Ascending aorta (tissue), 2 donors: Measurements from ENCODE around the gene ZNF292. TPM values are rescaled to one million over a fixed set of nuclear protein-coding genes. Genes with fewer than 3 reads are reported as not detected.

Source experiments
- DNase-seq, 2 donors: peaks; one replicate each; pipeline ENCODE4 v3.0.0-alpha.2; 2019; ENCODE audit warnings: low spot score in 2 of 2
- H3K27ac ChIP-seq, 2 donors: fragments of 200-600 bp; sonication (generic); one replicate each; pipeline ENCODE4 v1.5.1; 2016 to 2017; ENCODE audit warnings: mild to moderate bottlenecking in 1 of 2
- H3K27me3 ChIP-seq: fragments of 200-600 bp; sonication (generic); one replicate; pipeline ENCODE4 v1.5.1; 2017
- H3K36me3 ChIP-seq, 2 donors: fragments of 200-600 bp; sonication (generic); one replicate each; pipeline ENCODE4 v1.5.1; 2016
- H3K4me1 ChIP-seq, 2 donors: fragments of 200-600 bp; sonication (generic); one replicate each; pipeline ENCODE4 v1.5.1; 2016 to 2017; ENCODE audit warnings: mild to moderate bottlenecking in 1 of 2
- H3K4me3 ChIP-seq, 2 donors: fragments of 200-600 bp; sonication (generic); one replicate each; pipeline ENCODE4 v1.5.1; 2016 to 2017; ENCODE audit warnings: mild to moderate bottlenecking in 1 of 2
- H3K9me3 ChIP-seq, 2 donors: fragments of 200-600 bp; sonication (generic); one replicate each; pipeline ENCODE4 v1.5.1; 2016
- CTCF ChIP-seq, 3 experiments: fragments of 200-600 bp in 2 of 3; fragments of 450-650 bp in 1 of 3; sonication (generic) in 2 of 3; IDR thresholded peaks; one replicate each; pipeline ENCODE4 v1.5.1; 2016 to 2019; ENCODE audit warnings: antibody characterized with exemption in 3 of 3, mild to moderate bottlenecking in 1 of 3, moderate library complexity in 1 of 3
- intact Hi-C: fragments of 100-400 bp; cut with DNase I; formaldehyde crosslinking; loops from one replicate; pipeline ENCODE4 v1.15.1; 2023
- total RNA-seq: library from RNA; depleted of rRNA; stranded (reverse); fragments of >200 nt; gene quantifications from one replicate; pipeline ENCODE4 v1.1.0, GENCODE V29; 2016

ZNF292 gene
- total RNA-seq, 1 donor from 2014 or later, result 19.1 TPM

- Histone ChIP-seq H3K27ac (no peak overlapping the region), H3K4me1 (no peaks in the 10 kb centered on the region), H3K36me3 (no peaks in the 10 kb centered on the region), H3K9me3 (no peaks in the 10 kb centered on the region), H3K4me3 (no peak overlapping the region), H3K27me3 (no peaks in the 10 kb centered on the region)
- no peak for TF ChIP-seq CTCF (IDR thresholded peaks at IDR 0.05)
- intact Hi-C loops, result no loop called here
- DNase-seq, result no peak
Observed at GRCh38 chr6:87277123-87277522, 121.8 kb downstream of the ZNF292 start.

GRCh38 chr6:87279196-87279595 is 123.8 kb downstream of the ZNF292 start:
- no peak for TF ChIP-seq CTCF (IDR thresholded peaks at IDR 0.05)
- intact Hi-C loops, result no loop called here
- no peak for DNase-seq
- Histone ChIP-seq H3K4me3 (no peak overlapping the region), H3K9me3 (no peaks in the 10 kb centered on the region), H3K36me3 (no peaks in the 10 kb centered on the region), H3K4me1 (no peaks in the 10 kb centered on the region), H3K27me3 (no peaks in the 10 kb centered on the region), H3K27ac (no peak overlapping the region)

- Histone ChIP-seq H3K4me3 (no peak overlapping the region), H3K27me3 (no peaks in the 10 kb centered on the region), H3K4me1 (no peaks in the 10 kb centered on the region), H3K9me3 (no peaks in the 10 kb centered on the region), H3K27ac (no peak overlapping the region), H3K36me3 (no peaks in the 10 kb centered on the region)
- no peak for TF ChIP-seq CTCF (IDR thresholded peaks at IDR 0.05)
- no peak for DNase-seq
- intact Hi-C loops, result no loop called here
Observed at GRCh38 chr6:87281426-87281825, 126.1 kb downstream of the ZNF292 start.

- DNase-seq, result no peak
- Histone ChIP-seq H3K9me3 (no peaks in the 10 kb centered on the region), H3K27ac (no peak overlapping the region), H3K4me1 (no peaks in the 10 kb centered on the region), H3K27me3 (no peaks in the 10 kb centered on the region), H3K4me3 (no peak overlapping the region), H3K36me3 (no peaks in the 10 kb centered on the region)
- intact Hi-C loops, result no loop called here
- no peak for TF ChIP-seq CTCF (IDR thresholded peaks at IDR 0.05)
Observed at GRCh38 chr6:87282743-87283142, 127.4 kb downstream of the ZNF292 start.

GRCh38 chr6:87283461-87283860 is 128.1 kb downstream of the ZNF292 start:
- no peak overlapping the region for H3K4me3 ChIP-seq
- TF ChIP-seq CTCF (IDR thresholded peaks at IDR 0.05), result no peak
- intact Hi-C loops, result no loop called here
- H3K36me3 ChIP-seq, result no peaks in the 10 kb centered on the region
- DNase-seq, result no peak
- no peak overlapping the region for H3K27ac ChIP-seq
- no peaks in the 10 kb centered on the region for H3K9me3 ChIP-seq
- H3K4me1 ChIP-seq, result no peaks in the 10 kb centered on the region
- H3K27me3 ChIP-seq, result no peaks in the 10 kb centered on the region

- H3K36me3 ChIP-seq, result no peaks in the 10 kb centered on the region
- TF ChIP-seq CTCF (IDR thresholded peaks at IDR 0.05), result no peak
- H3K27me3 ChIP-seq, result no peaks in the 10 kb centered on the region
- H3K9me3 ChIP-seq, result no peaks in the 10 kb centered on the region
- no peak for DNase-seq
- no peak overlapping the region for H3K4me3 ChIP-seq
- no peaks in the 10 kb centered on the region for H3K4me1 ChIP-seq
- no peak overlapping the region for H3K27ac ChIP-seq
- intact Hi-C loops, result no loop called here
Observed at GRCh38 chr6:87287251-87287650, 131.9 kb downstream of the ZNF292 start.
